HG03045 (cell line): ENCODE measurements around the gene SCD5.

Experiments
- ATAC-seq: cut with Tn5 transposase; IDR thresholded peaks from one replicate; pipeline ENCODE4 v1.9.1; 2021; ENCODE audit warnings: mild to moderate bottlenecking, moderate library complexity; ENCODE audit not compliant: unreplicated experiment

Gene SCD5

DNA sequence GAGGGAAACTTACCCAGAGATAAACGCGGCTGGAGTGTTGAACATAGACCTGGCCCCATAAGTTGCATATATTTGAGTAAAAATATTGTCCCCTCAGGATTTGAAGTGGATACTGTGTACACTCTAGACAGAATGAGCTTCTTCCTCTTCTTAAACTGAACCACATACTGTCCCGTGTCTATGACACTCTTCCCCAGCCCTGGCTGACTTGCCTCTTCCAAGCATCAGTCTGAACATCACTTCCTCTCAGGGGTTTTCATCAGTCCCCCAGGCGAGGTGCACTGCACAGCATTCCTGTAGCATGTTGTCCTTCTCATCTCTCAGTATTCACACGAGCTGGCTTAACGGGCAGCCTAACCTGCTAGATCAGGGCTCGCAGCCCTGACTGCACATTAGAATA lies 156.3 kb downstream of the SCD5 start:
- no peak for ATAC-seq

DNA sequence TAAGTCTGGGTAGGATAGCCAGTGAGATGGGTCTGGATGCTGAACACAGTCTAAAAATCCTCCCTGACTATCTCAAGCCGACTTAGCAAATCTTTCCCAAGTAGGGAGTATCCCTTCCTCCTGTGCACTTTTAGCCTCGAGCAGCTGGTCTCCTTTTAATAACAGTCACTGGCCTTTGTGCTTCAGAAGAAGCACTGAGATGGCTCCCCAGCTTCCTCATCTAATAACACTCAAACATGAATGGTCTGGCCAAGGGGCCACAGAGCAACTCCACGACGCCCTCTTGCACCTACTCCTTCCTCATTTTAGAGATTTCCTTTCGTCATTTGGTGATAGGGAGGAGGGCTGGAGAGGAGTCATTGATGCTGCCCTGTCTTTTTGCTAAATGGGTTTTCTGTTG lies 158.1 kb downstream of the SCD5 start:
- no peak for ATAC-seq

DNA sequence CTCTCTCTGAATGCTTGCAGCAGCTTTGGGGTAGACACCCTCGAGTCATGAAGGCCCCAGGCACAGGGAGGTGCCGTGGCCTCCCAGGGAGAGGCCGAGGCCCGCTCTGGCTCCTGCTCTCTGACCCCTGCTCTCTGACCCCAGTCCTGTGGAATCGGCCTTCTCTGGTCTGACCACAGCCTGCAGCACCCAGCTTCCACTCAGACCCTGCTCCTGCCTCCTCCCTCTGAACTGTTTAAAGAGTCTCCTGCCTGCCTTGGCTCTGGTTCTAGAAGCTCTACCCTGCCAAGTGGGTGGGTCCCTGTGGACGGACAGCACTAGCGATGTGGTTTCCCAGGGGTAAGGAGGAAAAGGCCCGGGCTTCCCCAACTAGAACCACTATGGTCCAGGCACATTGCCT lies 158.6 kb downstream of the SCD5 start:
- ATAC-seq = no peak

DNA sequence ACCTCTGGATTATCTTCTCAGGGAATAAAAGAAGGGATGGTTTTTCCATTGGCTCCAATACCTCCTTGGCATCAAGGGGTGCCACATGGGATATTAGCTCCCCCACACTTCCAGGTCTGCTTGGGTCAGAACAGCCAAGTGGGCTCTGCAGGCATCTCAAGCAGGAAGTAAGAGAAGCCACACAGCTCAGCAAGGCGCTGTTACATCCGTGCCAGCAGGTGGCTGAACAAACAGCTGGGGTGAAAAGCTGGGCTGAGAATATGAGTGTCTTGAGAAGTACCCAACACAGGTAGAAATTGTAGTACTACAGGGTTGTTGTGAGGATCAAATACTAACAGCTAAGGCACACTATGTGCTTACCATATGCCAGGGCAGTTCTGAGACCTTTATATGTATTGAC lies 160.1 kb downstream of the SCD5 start:
- no peak for ATAC-seq

DNA sequence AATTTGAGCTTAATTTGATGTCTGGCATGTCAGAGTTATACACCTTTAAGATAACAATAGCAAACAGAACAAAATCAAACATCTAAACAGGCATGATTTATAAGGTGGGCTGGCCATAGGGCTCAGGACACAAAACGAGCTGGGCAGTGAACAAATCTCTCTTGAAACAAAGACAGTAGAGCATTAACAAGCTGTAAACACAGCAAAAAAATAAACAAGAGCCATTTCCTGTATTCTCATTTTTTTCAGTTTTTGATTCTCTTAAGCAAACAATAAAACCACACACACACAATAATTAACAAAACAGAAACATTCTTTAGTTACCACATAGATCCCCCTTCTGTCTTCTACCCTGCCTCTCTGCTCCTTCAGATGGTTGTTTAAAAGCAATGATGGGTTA lies 168.5 kb downstream of the SCD5 start:
- ATAC-seq = no peak

DNA sequence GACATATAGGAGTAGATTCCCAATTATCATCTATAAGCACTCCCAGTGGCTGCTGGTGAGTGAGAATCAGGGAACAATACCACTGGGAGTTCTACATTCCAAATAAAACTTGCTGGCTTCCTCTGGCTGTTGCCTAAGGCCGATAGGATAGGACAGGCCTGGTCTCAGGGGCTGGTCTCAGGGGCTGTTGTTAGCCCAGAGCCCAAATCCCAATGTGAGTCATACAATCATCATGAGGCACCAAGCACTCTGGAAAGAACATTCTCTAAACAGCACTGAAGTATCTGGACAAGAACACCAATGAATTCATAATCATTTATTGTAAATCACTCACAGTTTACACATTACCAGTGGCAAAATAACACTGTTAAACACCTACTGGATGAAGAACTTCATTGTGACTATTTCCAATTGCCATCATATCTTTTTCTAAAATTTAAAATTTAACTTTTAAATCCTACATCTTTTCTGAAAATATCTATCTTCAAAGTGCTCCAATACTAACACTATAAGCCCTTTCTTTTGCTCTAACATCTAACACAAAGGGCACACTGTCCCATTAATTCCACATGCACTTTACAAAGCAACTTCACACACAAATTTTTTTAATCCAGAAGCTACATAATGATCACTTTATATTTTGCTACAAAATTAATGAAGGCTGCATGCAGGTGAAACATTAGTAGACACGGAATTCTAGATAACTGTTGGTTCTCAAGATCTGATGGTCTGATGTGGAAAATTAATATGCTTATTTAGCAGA lies 169.2 kb downstream of the SCD5 start:
- ATAC-seq = no peak

DNA sequence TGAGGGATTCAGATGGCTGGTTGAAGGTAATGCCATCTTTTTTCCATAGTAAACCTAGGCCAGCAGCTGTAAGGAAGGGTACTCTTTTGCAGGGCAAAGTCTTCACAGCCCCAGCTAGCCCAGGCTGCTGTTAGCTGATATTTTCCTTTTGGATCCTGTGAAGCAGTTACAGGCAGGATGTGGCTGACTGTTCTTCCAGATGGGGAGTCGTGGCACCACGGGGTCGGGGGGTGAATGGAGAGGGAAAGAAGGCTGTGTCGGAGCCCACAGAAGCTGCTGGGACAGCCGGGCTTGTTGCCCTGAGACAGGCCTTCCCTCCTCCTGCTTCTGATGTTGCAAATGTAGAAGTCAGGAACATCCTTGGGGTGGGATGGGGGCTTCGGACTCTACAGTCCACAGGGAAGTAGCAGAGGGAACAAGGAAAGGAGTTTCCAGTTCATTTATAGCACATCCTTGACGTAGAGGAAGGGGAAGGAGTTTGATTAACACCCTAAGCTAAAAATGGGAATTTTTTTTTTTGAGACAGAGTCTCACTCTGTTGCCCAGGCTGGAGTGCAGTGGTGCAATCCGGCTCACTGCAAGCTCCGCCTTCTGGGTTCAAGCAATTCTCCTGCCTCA lies 172.2 kb downstream of the SCD5 start:
- no peak for ATAC-seq

DNA sequence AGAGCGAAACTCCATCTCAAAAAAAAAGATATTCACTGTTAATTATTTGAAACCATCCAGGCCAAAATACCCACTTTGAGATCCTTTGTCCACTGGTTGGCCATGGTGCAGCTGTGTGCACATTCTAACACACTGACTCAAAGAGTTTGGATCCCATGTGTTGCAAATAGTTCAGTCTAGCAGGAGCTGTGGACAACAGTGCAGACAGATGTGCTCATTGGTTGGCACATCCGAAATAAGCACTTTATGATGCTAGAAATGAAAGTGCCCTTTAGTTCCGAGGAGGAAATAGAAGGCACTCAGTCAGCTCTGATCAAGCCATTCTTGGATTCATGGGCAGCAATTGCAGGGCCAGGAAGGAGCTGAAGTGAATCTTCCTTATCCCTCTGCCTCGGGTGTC lies 173.8 kb downstream of the SCD5 start:
- ATAC-seq = no peak

DNA sequence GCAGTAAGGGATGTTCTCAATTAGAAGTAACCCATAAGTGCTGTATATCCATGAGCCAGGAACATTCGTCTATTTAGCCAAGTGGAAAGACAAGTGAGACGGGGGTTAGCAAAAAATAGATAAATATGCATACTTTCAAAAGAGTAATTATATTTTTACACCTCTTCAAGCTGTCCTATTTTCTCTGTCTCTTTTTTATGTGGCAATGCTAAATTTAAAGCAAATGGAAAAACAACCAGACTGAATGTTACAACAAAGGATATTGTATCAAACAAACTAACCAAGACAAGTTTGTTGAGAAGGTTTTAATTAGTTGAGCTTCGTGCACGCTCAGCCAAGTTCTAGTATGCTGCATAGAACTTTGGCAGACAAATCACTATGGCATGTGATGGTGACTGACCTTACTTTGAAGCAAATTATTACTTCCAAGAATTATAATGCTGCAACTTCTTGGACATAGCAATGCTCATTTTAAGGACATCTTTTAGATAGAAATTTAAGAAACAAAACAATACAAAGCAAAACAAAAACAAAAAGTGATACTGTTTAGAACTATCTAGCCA lies 175.4 kb downstream of the SCD5 start:
- ATAC-seq = no peak

DNA sequence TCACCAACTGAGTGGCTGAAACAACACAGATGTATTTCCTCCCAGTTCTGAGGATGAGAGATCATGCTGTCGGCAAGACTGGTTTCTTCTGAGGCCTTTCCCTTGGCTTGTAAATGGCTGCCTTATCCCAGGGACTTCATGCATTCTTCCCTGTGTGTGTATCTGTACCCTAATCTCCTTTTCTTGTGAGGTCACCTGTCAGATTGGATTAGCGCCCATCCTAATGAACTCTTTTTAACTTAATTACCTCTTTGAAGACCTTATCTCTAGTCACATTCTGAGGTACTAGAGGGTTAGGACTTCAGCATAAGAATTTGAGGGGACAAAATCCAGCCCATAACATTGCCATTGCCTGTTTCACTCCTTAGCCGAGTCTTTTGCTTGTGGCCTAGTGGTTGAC lies 177.3 kb downstream of the SCD5 start:
- no peak for ATAC-seq

DNA sequence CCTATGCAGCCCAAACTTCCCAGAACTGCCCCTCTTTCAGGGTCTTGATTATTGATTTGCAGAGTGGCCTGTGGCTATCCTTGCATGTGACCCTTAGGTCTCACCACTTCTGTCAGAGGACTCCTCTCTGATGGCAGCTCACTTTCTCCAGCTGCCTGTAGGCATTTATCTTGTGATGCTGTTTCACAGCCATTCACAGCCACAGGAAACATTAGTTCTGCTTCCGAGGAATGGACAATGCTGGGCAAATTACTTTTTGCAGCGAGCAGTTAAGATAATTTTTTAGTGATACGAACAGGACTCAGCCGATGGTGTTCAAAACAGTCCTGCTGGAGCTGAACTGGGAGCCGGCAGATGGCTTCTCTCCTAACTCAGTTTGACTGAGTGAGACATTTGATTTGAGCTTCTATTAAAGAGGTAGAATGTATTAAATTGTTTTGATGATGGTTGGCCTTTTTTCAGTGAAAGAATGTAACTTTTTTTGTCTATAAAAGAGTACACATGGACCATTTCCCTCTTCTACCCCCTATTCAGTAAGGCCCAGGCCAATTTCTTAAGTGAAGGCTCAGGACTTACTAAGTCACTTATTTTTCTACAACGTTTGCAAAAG lies 178.4 kb downstream of the SCD5 start:
- ATAC-seq = no peak

DNA sequence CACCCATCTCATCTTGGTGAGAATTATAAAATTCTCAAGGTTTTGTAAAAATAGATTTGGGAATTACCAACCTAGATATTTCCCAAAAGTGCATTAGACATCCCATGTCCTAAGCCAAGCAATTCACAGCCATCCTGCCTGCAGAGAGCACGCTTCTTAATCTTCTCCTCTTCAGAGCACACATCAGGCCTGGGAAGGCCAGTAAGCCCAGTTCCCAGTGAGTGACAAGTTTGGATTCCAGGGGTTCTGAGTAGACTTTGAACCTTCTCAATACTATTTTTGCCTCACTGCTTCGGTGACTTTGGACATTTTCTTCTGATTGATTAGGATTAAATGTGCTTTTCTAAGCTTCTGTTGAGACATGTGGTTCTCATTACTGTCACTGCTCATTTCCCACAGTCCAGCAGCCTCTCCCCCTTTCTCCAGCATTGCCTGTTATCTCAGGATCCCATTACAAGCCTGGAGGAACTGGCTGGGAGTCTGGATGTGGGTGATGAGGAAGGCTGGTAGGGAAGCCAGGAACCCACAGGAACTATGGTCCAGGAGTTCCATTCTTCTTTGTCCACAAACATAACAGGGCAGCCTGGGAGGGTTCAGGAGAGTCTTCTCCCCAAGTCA lies 180.4 kb downstream of the SCD5 start:
- ATAC-seq = no peak

DNA sequence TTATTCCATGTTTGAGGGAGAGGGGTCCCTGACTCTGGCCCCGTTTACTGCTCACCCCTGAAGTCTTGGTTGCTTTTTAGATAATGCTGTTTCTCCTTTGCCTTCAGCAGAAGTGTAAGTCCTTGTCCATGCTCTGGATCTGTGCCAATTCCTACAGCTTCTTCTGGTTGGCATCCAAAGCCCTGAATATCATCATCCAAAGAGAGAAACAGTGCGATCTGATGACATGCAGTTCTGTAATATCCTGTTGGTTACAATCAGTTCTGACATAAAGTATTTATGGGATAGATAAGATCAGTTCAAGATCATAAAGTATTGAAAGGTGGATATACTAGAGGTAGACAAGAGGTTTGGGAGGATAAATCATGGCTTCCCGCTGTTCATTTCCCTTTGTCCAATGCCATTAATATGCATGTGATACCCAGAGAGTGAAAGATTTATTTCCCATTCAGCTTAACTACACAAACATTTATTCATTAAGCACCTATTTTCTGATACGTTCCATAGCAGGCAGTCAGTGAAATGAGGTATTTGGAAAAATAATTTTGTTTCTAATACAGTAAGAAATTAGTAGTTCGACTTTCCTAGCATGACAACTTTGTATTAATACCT lies 183.7 kb downstream of the SCD5 start:
- ATAC-seq = no peak

DNA sequence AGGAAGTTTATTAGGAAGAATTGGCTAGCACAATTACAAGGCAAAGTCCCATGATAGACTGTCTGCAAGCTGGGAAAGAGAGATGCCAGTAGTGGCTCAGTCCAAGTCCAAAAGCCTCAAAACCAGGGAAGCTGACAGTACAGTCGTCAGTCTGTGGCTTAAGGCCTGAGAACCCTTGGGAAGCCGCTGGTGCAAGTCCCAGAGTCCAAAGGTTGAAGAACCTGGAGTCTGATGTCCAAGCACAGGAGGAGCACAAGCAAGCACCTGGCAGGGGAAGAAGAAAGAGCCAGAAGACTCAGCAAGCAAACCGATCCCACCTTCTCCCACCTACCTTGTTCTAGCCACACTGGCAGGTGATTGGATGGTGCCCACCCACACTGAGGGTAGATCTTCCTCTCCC lies 185.5 kb downstream of the SCD5 start:
- ATAC-seq = no peak

DNA sequence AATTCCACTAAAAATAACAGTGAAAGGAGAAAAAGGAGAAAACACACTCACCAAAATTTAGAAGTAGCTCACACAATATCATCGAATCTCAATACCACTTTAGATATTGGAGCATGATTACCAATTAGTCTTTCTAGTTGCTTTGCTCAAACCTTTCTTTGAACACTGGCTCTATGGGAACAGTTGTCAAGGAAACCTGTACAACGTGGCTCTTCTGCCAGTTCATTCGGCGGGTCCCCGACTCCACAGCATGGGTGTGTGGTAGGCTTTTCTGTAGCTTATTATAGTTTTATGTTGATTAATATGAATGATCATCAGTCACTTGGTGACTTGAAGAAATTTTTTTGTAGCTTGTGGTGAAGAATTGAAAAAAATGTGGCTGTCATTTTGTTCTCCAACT lies 186.6 kb downstream of the SCD5 start:
- ATAC-seq = no peak

DNA sequence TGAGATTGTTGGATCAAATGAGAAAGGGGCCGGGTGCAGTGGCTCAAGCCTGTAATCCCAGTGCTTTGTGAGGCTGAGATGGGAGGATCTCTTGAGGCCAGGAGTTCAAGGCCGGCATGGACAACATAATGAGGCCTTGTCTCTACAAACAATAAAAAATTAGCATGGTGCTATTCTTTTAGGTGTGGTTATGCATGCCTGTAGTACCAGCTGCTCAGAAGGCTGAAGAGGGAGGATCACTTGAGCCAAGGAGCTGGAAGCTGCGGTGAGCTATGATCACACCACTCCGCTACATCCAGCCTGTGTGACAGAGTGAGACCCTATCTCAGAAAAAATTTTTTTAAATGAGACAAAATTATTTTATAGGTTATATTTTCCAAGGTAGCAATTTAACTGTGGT lies 187.1 kb downstream of the SCD5 start:
- ATAC-seq = no peak

DNA sequence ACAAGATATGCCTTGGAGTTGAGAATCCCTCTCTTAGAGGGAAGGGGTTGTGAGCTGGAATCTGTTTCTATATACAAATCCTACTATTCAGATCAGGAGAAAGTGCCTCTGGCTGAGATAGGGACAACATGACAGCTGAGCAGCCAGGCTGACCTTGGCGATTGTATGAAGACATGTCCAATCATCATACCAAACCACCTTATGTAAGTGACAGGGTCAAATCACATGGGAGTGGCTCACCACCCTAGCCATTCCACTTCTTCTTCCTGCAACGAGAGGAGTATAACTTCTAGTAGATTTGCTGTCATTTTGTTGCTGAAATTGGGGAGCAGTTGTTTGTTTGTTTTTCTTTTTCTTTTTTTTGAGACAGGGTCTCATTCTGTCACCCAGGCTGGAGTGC lies 188.6 kb downstream of the SCD5 start:
- no peak for ATAC-seq

DNA sequence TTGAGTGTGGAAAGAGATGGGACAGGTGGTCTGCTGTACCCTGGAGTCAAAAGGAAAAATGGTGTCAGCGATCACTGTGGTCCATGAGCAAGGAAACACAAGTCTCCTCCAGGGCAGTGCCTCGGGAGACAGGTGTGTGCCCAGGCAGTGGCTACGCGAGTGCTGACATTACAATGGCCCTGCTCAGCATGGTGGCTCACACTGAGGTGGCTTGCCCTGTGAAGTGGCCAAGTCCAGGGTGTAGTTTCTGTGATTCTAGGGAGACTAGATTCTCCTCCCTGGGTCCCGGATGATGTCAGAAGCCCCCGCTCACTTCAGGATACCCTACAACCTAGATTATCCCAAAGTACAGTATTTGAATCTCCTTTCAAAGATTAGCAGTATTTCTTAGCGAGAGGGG lies 192.0 kb downstream of the SCD5 start:
- no peak for ATAC-seq

DNA sequence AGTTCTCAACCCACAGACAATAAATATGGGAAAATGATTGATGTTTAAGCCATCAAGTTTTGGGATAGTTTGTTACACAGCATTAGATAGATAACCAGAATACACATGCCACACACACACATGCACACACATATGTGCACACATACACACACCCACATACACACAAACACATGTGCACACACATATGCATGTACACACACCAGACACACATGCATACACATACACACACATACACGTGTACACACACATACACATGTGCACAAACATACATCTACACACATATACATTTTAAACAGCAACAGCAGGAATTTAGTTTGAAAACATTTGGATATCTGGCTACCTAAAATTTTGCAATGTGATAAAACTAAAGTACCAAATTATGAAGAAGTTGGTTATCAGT lies 194.1 kb downstream of the SCD5 start:
- no peak for ATAC-seq

DNA sequence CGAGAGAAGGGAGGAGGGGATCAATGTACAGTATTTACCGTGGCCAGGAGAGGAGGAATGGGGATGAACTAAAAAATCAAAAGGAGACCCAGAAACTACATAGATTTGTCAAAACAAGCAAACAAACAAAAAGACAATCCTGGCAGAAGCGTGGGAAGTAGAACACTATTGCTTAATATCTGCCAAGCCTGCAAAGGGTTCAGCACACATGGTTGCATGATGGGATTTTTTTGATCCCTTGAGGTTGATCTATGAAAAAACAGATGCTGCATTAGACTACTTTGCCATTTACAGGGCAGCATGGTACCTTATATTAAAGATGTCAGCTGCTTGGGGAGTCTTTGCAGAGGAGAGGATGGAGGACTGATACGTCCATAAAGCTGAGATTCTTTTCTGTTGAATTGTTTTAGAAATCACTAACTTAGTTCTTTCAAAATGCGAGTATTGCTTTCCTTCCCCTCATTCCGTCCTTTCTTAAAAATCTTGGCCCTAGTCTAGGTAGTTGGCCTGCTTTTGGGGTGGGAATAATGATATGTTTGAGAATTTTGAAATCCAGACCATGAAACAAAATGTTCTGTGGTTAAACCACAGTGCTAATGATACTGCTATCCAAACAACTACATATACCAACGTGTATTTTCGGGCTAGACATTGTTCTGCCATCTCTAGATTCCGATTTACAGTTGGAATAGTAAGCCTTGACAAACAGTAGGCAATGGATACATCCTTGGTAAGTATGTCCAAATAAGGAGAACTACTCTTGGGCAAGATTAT lies 197.2 kb downstream of the SCD5 start:
- no peak for ATAC-seq

DNA sequence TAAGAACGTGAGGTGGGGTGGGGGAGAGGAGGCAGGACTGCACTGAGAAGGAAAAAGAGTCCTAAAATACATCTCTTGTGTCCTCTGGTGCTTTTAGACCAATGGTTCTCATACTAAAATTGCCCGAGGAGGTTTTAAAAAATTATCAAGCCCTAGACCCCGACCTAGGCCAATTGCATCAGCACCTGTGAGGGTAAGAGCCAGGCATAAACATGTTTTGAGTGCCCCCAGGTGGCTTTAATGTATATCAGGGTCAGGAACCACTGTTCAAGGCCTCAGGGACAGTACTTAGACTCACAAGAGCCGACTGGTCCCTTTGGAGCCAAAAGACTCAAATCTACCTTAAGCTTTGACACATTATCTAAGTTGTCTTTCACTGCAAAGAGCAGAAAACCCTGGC lies 199.3 kb downstream of the SCD5 start:
- no peak for ATAC-seq
